BE2C (cell line): ENCODE data around the gene ZNF579.

Source experiments
- DNase-seq: peaks from one replicate; pipeline ENCODE4 v3.0.0-alpha.2; 2020
- H3K27me3 ChIP-seq: fragments of 250-450 bp; sonication (Bioruptor Pico); 2 replicates; pipeline ENCODE4 v1.5.1; 2020; ENCODE audit warnings: mild to moderate bottlenecking
- H3K36me3 ChIP-seq: fragments of 250-450 bp; sonication (Bioruptor Pico); 2 replicates; pipeline ENCODE4 v1.5.1; 2020; ENCODE audit warnings: mild to moderate bottlenecking
- H3K4me1 ChIP-seq: fragments of 250-450 bp; sonication (Bioruptor Pico); 2 replicates; pipeline ENCODE4 v1.5.1; 2020
- H3K4me3 ChIP-seq: 2 replicates; pipeline ENCODE4 v1.5.1; 2011; ENCODE audit warnings: low read depth, low read length
- H3K9me3 ChIP-seq: fragments of 250-450 bp; sonication (Bioruptor Pico); 2 replicates; pipeline ENCODE4 v1.5.1; 2020
- CTCF ChIP-seq: IDR thresholded peaks from 2 replicates; pipeline ENCODE4 v1.5.1; 2012; ENCODE audit warnings: mild to moderate bottlenecking, low read depth, low read length

The ZNF579 gene

DNA sequence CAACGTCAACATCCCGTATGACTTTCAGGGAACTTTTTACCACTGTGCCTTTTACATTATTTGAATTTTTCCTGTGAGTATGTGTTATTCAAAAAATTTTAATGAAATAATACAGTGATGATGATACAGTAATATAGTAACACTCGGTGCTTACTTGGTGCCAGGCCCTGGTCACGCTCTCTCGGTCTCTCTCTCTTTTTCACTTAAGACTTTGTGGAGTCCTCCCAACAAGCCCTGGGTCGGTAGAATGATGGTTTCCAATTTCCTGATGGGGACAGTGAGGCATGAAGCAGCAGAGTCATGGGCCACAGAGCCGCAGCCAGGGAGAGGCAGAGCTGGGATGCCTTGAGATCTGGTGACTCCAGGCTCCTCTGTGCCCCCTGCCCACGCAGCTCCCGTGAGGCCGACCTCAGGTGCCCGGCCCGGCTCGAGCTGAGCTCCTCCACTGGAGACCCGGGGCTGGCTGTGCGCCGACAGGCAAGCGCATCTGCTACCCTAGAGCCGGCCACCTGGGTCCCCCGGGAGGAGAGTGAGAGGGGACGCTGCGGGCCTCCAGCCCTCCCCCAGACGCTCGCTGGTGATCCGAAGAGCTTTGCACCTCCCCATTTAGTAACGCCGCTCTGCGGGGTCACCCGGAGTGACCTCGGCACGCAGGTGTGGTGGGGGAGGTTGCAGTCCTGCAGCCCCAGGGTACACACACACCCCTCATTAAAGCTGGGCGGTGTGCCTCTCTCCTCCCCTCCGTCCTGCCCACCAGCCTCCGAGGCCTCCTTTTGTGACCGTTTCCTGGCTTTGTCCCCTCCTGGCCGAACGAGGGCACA, 30.9 kb downstream of the ZNF579 start:
- Histone ChIP-seq H3K36me3 (no peaks in the 10 kb centered on the region), H3K9me3 (no peaks in the 10 kb centered on the region), H3K4me3 (peak overlapping the region; percentile 61), H3K4me1 (no peaks in the 10 kb centered on the region; the same call in 1 of the 2 replicates), H3K27me3 (no peaks in the 10 kb centered on the region)
- no peak for TF ChIP-seq CTCF
- peak; percentile 72 for DNase-seq

GRCh38 chr19:55546822-55547614, 33.6 kb downstream of the ZNF579 start:
- no peaks in the 10 kb centered on the region; the same call in 1 of the 2 replicates for H3K4me1 ChIP-seq
- no peaks in the 10 kb centered on the region for H3K27me3 ChIP-seq
- DNase-seq: peak; percentile 25
- H3K4me3 ChIP-seq: no peak overlapping the region
- H3K9me3 ChIP-seq: no peaks in the 10 kb centered on the region
- no peaks in the 10 kb centered on the region for H3K36me3 ChIP-seq
- TF ChIP-seq CTCF: no peak

DNA sequence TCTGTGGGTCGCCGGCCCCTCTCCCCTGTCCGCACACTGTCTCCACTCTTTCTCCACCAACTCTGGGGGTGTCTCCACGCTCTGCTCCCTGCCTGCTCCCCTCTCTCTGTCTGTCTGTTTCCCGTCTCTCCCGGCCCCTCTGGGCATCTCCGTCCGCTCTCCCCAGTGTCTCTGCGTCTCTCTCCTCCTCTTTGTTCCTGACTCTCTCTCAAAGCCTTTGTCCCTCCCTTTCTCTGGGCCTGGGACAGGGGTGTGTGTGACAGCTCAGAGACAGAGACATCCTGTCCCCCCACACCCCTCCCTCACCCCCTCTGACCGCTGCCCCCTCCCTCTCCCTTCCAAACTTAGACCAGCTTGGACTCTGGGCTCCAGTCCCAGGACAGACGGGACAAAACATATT, 34.6 kb downstream of the ZNF579 start:
- no peak for TF ChIP-seq CTCF
- H3K4me1 ChIP-seq: no peaks in the 10 kb centered on the region; the same call in 1 of the 2 replicates

GRCh38 chr19:55545443-55545842, 35.2 kb downstream of the ZNF579 start, which contains the start of gene SBK3:
Gene SBK3, minus strand, starts transcription at chr19:55545543. Its CDS starts 0 bp downstream, at chr19:55545543.
- Histone ChIP-seq H3K27me3 (no peaks in the 10 kb centered on the region), H3K4me1 (no peaks in the 10 kb centered on the region; the same call in 1 of the 2 replicates), H3K9me3 (no peaks in the 10 kb centered on the region), H3K4me3 (no peak within 1 kb of the TSS), H3K36me3 (no peaks in the 10 kb centered on the region)
- no peak for TF ChIP-seq CTCF
- no peak for DNase-seq

More for the DNA sequence above, 34.6 kb downstream of the ZNF579 start:
- no peaks in the 10 kb centered on the region for H3K9me3 ChIP-seq
- no peak for DNase-seq
- no peaks in the 10 kb centered on the region for H3K27me3 ChIP-seq
- H3K4me3 ChIP-seq: no peak overlapping the region
- H3K36me3 ChIP-seq: no peaks in the 10 kb centered on the region

DNA sequence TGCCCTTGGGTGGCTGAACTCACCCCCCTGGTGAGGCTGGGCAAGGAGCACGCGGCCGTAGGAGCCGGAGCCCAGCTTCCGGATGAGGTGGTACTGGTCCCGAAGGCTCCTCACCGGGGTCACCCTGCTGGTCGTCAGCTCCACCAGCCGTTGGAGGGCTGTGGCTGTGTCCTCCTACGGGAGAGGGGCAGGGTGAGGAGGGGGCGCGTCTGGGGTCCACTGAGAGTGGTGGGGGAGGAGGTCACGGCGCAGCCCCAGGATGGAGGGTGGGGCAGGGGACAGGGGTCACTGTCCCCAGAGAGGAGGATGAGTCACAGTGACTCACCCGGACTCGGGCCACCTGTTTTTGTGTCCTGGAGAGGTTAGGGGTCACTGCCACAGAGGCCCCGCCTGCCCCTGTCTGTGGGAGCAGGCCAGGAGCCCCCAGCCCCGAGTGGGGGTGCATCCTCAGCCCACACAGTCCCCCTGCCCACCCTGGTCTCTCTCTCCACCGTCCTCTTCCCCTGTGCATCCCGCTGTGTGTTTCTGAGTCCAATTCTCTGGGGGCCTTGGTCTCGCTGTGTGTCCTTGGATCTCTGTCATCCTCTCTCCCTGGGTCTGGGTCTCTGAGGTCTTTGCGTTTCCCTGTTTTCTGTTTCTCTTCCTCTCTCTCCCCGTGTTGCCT, 35.7 kb downstream of the ZNF579 start:
- no peaks in the 10 kb centered on the region for H3K36me3 ChIP-seq
- no peaks in the 10 kb centered on the region; the same call in 1 of the 2 replicates for H3K4me1 ChIP-seq
- H3K4me3 ChIP-seq: no peak overlapping the region
- TF ChIP-seq CTCF: no peak
- DNase-seq: no peak
- H3K9me3 ChIP-seq: no peaks in the 10 kb centered on the region
- H3K27me3 ChIP-seq: no peaks in the 10 kb centered on the region
